CD4-positive, alpha-beta T cell (primary cell): ENCODE results near the gene OGDH. TPM values are rescaled to one million over a fixed set of nuclear protein-coding genes. Genes with fewer than 3 reads are reported as not detected.
A peak's percentile ranks its signal among the peaks of the same experiment; 100 is the strongest.

ENCODE experiments used
- ATAC-seq: fragments of 200-7000 bp; cut with Tn5 transposase; one replicate; pipeline ENCODE4 v1.10.0; 2022; ENCODE audit warnings: mild to moderate bottlenecking; ENCODE audit not compliant: poor library complexity
- CTCF ChIA-PET: fragments of 350-600 bp; sonication (Branson Sonifier 250); formaldehyde crosslinking; loops from one replicate; lab custom pipeline; 2021; ENCODE audit warnings: antibody characterized with exemption, inconsistent platforms; lab: Charles Lee
- POLR2A ChIA-PET: fragments of 350-600 bp; sonication (Branson Sonifier 250); formaldehyde crosslinking; loops from one replicate; lab custom pipeline; 2021; ENCODE audit warnings: antibody characterized with exemption, inconsistent platforms; lab: Charles Lee
- DNase-seq, 14 experiments: peaks; one replicate each; pipeline ENCODE4 v3.0.0-alpha.2; 2013 to 2020; ENCODE audit warnings: mixed read lengths in 2 of 14
- H3K27ac ChIP-seq, 2 donors: one replicate each; pipeline versions ENCODE4 v1.5.1 to v1.7.0; 2013; ENCODE audit warnings: low read length in 2 of 2, low read depth in 1 of 2, mild to moderate bottlenecking in 1 of 2
- H3K27me3 ChIP-seq, 2 experiments: 1 replicate in 1 of 2; 2 replicates in 1 of 2; pipeline versions ENCODE4 v1.6.1 to v1.7.0; 2013; ENCODE audit warnings: low read length in 2 of 2, control low read depth in 1 of 2, mild to moderate bottlenecking in 1 of 2, moderate library complexity in 1 of 2; ENCODE audit not compliant: insufficient read depth in 2 of 2, control insufficient read depth in 1 of 2
- H3K36me3 ChIP-seq: one replicate; pipeline ENCODE4 v1.6.1; 2013; ENCODE audit warnings: low read length, control low read depth; ENCODE audit not compliant: insufficient read depth
- H3K4me1 ChIP-seq: one replicate; pipeline ENCODE4 v1.6.1; 2013; ENCODE audit warnings: low read length, control low read depth; ENCODE audit not compliant: insufficient read depth
- H3K4me3 ChIP-seq: one replicate; pipeline ENCODE4 v1.5.1; 2013; ENCODE audit warnings: mild to moderate bottlenecking, low read length, moderate library complexity
- H3K9me3 ChIP-seq, 2 experiments: 1 replicate in 1 of 2; 2 replicates in 1 of 2; pipeline versions ENCODE4 v1.6.1 to v1.7.0; 2013; ENCODE audit warnings: low read length in 2 of 2, mild to moderate bottlenecking in 2 of 2, control low read depth in 1 of 2, moderate library complexity in 1 of 2; ENCODE audit not compliant: control insufficient read depth in 1 of 2, insufficient read depth in 1 of 2
- H3K27ac Mint-ChIP-seq: one replicate; pipeline ENCODE4 v1.8.0; 2020; ENCODE audit warnings: mixed read lengths
- H3K27me3 Mint-ChIP-seq: one replicate; pipeline ENCODE4 v1.8.0; 2021; ENCODE audit warnings: mixed read lengths
- H3K36me3 Mint-ChIP-seq: one replicate; pipeline ENCODE4 v1.8.0; 2021; ENCODE audit warnings: low read depth, mixed read lengths
- H3K4me1 Mint-ChIP-seq: one replicate; pipeline ENCODE4 v1.8.0; 2021; ENCODE audit warnings: low read depth, mixed read lengths
- H3K4me3 Mint-ChIP-seq: one replicate; pipeline ENCODE4 v1.8.0; 2020; ENCODE audit warnings: mild to moderate bottlenecking, mixed read lengths
- H3K9me3 Mint-ChIP-seq: one replicate; pipeline ENCODE4 v1.8.0; 2020; ENCODE audit warnings: mixed read lengths
- intact Hi-C, 2 experiments: fragments of 100-400 bp; cut with DNase I in 1 of 2; cut with micrococcal nuclease in 1 of 2; formaldehyde crosslinking; loops; one replicate each; pipeline versions ENCODE4 v1.15.1 to v1.9.0; 2023 to 2025; cut with DNase I, micrococcal nuclease
- polyA plus RNA-seq, 2 donors: library from polyadenylated mRNA; unstranded; fragments of 120-200 nt; gene quantifications; one replicate each; pipeline ENCODE4 v1.2.1, GENCODE V29; 2013
- total RNA-seq, 174 experiments: library from RNA in 2 of 174; stranded (reverse) in 2 of 174; gene quantifications; one replicate each; pipeline ENCODE4 v1.2.3 and lab custom pipeline; 2021 to 2026
- TF ChIP-seq, protein P1 (sequence below): fragments of 200-600 bp; IDR thresholded peaks from one replicate; pipeline ENCODE4 v1.8.0; 2022; ENCODE audit warnings: antibody characterized with exemption, mild to moderate bottlenecking

The OGDH gene
- 10 to 100 TPM; 39.8 to 43.8 TPM for total RNA-seq
- 84.3 TPM for polyA plus RNA-seq (2013, experiment 1 of 2)
- polyA plus RNA-seq (2013, experiment 2 of 2) = 87.5 TPM
- total RNA-seq (lab: John Stamatoyannopoulos, UW) = 64.6 to 341 (median 151) reads per million in 172 experiments

GRCh38 chr7:44606341-44607140 lies at the start of gene OGDH:
Gene OGDH, plus strand, starts transcription at chr7:44606627. Its CDS starts 17,717 bp downstream, at chr7:44624344.
- H3K9me3 ChIP-seq = no peaks in the 10 kb centered on the region
- Mint-ChIP-seq H3K27me3 (peaks cover 5% of the 10 kb centered on the region), H3K4me3 (peak within 1 kb of the TSS; percentile 100), H3K36me3 (peaks cover 16% of the 10 kb centered on the region), H3K9me3 (no peaks in the 10 kb centered on the region), H3K4me1 (peaks cover 44% of the 10 kb centered on the region), H3K27ac (peak within 1 kb of the TSS; percentile 100)
- intact Hi-C loops = loop anchor here (1.0 to 5.0 kb wide), 10 partner anchors 24 to 504 kb away; partner anchors contain the start of genes PPIA (in 2 of the 2), TMED4 (in 2 of the 2), ZMIZ2 (in 2 of the 2) and PURB (in 1 of the 2)
- H3K27me3 ChIP-seq = no peaks in the 10 kb centered on the region
- ChIA-PET POLR2A (interaction anchor here (0.6 to 3.8 kb wide), 40 partner anchors 7 to 680 kb away, joined by 3 to 229 read pairs (median 6); partner anchors contain the start of genes CCM2, DBNL, DDX56 and H2AZ2), CTCF (interaction anchor here (0.9 to 2.0 kb wide), 9 partner anchors 10 to 308 kb away, joined by 3 to 12 read pairs (median 4); no protein-coding TSS in a partner anchor)
- no peaks in the 10 kb centered on the region for H3K36me3 ChIP-seq
- H3K4me3 ChIP-seq = peak within 1 kb of the TSS; percentile 69
- H3K4me1 ChIP-seq = peaks cover 43% of the 10 kb centered on the region
- TF ChIP-seq, protein P1, sequence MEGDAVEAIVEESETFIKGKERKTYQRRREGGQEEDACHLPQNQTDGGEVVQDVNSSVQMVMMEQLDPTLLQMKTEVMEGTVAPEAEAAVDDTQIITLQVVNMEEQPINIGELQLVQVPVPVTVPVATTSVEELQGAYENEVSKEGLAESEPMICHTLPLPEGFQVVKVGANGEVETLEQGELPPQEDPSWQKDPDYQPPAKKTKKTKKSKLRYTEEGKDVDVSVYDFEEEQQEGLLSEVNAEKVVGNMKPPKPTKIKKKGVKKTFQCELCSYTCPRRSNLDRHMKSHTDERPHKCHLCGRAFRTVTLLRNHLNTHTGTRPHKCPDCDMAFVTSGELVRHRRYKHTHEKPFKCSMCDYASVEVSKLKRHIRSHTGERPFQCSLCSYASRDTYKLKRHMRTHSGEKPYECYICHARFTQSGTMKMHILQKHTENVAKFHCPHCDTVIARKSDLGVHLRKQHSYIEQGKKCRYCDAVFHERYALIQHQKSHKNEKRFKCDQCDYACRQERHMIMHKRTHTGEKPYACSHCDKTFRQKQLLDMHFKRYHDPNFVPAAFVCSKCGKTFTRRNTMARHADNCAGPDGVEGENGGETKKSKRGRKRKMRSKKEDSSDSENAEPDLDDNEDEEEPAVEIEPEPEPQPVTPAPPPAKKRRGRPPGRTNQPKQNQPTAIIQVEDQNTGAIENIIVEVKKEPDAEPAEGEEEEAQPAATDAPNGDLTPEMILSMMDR = no peak
- ATAC-seq (peak; percentile 91), DNase-seq (peak; percentile 97 to 100 (median 99))
- peak within 1 kb of the TSS; percentile 86 to 99 for H3K27ac ChIP-seq

DNA sequence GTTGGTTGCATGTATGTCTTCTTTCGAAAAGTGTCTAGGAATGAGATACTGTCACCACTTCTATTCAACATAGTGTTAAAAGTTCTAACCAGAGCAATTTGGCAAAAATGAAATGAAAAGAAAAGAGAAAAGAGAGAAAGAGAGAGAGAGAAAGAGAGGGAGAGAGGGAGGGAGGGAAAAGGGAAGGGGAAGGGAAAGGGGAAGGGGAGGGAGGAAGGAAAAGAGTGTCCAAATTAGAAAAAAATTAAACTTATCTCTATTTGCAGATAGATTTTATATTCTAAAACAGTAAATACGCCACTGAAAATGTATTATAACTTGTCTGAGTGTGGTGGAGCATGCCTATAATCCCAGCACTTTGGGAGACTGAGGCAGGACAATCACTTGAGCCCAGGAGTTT lies 48.9 kb upstream of the OGDH start:
- Histone ChIP-seq H3K27me3 (no peaks in the 10 kb centered on the region), H3K4me3 (no peak overlapping the region), H3K9me3 (no peaks in the 10 kb centered on the region), H3K36me3 (no peaks in the 10 kb centered on the region), H3K4me1 (no peaks in the 10 kb centered on the region), H3K27ac (no peak overlapping the region)
- TF ChIP-seq, protein P1 = no peak
- Mint-ChIP-seq H3K9me3 (no peaks in the 10 kb centered on the region), H3K4me1 (no peaks in the 10 kb centered on the region), H3K27me3 (no peaks in the 10 kb centered on the region), H3K36me3 (no peaks in the 10 kb centered on the region), H3K27ac (no peak overlapping the region), H3K4me3 (no peak overlapping the region)
- DNase-seq (no peak), ATAC-seq (no peak)
- POLR2A ChIA-PET = no interaction called here
- CTCF ChIA-PET = no interaction called here
- intact Hi-C loops = no loop called here

DNA sequence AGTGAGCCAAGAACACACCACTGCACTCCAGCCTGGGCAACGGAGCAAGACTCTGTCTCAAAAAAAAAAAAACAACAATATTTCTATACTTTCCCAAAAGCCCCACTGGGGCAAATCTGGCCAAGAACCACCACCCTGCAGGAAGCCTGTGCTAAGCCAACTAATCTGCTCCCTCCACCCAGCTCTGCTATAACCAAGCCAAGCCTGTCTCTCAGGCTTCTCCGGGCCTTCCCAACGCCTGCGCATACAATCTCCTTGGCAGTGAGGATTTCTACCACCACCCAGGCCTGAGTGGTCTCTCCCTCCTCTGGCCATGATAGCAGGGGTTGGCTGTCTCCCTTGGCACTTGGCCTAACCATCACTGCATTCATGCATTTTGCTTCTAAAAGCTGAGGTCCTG lies 46.9 kb upstream of the OGDH start:
- CTCF ChIA-PET = no interaction called here
- intact Hi-C loops = no loop called here
- no peaks in the 10 kb centered on the region for H3K9me3 Mint-ChIP-seq
- peak overlapping the region; percentile 17 for H3K27ac Mint-ChIP-seq
- no peaks in the 10 kb centered on the region for H3K4me1 Mint-ChIP-seq
- no peaks in the 10 kb centered on the region for H3K27me3 Mint-ChIP-seq
- Histone ChIP-seq H3K36me3 (peaks cover 11% of the 10 kb centered on the region), H3K4me3 (no peak overlapping the region), H3K4me1 (no peaks in the 10 kb centered on the region), H3K27me3 (no peaks in the 10 kb centered on the region), H3K27ac (no peak overlapping the region), H3K9me3 (no peaks in the 10 kb centered on the region)
- peaks cover 10% of the 10 kb centered on the region for H3K36me3 Mint-ChIP-seq
- TF ChIP-seq, protein P1 = no peak
- DNase-seq (no peak), ATAC-seq (no peak)
- H3K4me3 Mint-ChIP-seq = no peak overlapping the region
- POLR2A ChIA-PET = no interaction called here
